ENCODE measurements around the gene SH3GL1. TPM values are rescaled to one million over a fixed set of nuclear protein-coding genes. Genes with fewer than 3 reads are reported as not detected.

SH3GL1 gene
- total RNA-seq, 4 donors from 2014 or later, result 11.8 to 69.3 (median 29.5) TPM

- Histone ChIP-seq H3K4me3 (no peak overlapping the region), H3K27ac (no peak overlapping the region), H3K27me3 (no peaks in the 10 kb centered on the region), H3K4me1 (no peaks in the 10 kb centered on the region), H3K9me3 (no peaks in the 10 kb centered on the region), H3K36me3 (no peaks in the 10 kb centered on the region)
- TF ChIP-seq POLR2A (IDR thresholded peaks at IDR 0.05), result no peak
- TF ChIP-seq, protein P1, sequence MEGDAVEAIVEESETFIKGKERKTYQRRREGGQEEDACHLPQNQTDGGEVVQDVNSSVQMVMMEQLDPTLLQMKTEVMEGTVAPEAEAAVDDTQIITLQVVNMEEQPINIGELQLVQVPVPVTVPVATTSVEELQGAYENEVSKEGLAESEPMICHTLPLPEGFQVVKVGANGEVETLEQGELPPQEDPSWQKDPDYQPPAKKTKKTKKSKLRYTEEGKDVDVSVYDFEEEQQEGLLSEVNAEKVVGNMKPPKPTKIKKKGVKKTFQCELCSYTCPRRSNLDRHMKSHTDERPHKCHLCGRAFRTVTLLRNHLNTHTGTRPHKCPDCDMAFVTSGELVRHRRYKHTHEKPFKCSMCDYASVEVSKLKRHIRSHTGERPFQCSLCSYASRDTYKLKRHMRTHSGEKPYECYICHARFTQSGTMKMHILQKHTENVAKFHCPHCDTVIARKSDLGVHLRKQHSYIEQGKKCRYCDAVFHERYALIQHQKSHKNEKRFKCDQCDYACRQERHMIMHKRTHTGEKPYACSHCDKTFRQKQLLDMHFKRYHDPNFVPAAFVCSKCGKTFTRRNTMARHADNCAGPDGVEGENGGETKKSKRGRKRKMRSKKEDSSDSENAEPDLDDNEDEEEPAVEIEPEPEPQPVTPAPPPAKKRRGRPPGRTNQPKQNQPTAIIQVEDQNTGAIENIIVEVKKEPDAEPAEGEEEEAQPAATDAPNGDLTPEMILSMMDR (IDR thresholded peaks at IDR 0.05), result no peak
- DNase-seq, result no peak
- intact Hi-C loops (cut with DNase I; ENCODE audit: low total_unique reads), result no loop called here
Observed at GRCh38 chr19:4447327-4448146, 47.2 kb upstream of the SH3GL1 start.

DNA sequence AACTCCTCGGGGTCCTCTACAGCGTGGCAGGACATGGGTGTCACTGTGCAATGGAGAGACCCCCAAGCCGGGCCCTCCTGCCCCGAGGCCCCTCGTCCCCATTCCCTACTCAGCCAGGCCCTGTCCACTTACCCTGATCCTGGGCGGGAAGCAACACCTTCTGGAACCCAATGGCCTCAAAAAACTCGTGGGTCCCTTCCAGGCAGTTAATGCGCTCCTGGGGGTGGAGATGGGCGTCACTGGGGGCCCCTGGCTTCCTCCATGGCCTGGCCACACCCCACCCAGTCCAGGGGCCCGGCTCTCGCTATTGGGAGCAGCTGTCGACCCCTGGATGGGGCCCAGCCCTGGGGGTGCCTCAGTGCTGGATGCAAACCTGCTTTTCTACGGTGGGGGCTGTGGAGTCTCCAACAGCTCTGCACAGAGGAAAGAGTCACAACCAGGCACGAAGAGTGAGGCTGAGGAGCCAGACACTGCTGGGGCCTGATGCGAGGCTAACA lies 46.4 kb upstream of the SH3GL1 start:
- Histone ChIP-seq H3K9me3 (no peaks in the 10 kb centered on the region), H3K36me3 (no peaks in the 10 kb centered on the region), H3K27ac (no peak overlapping the region), H3K4me3 (no peak overlapping the region), H3K27me3 (no peaks in the 10 kb centered on the region), H3K4me1 (no peaks in the 10 kb centered on the region)
- intact Hi-C loops (cut with DNase I; ENCODE audit: low total_unique reads), result no loop called here
- no peak for DNase-seq
- no peak for TF ChIP-seq POLR2A (IDR thresholded peaks at IDR 0.05)
- TF ChIP-seq, protein P1 (IDR thresholded peaks at IDR 0.05), result no peak

- no peaks in the 10 kb centered on the region for H3K9me3 ChIP-seq
- DNase-seq, result no peak
- TF ChIP-seq POLR2A (IDR thresholded peaks at IDR 0.05), result no peak
- TF ChIP-seq, protein P1 (IDR thresholded peaks at IDR 0.05), result no peak
- no peaks in the 10 kb centered on the region for H3K36me3 ChIP-seq
- intact Hi-C loops (cut with DNase I; ENCODE audit: low total_unique reads), result no loop called here
- no peaks in the 10 kb centered on the region for H3K4me1 ChIP-seq
- H3K4me3 ChIP-seq, result no peak overlapping the region
- no peaks in the 10 kb centered on the region for H3K27me3 ChIP-seq
- H3K27ac ChIP-seq, result no peak overlapping the region
Observed at GRCh38 chr19:4445963-4446703, 45.8 kb upstream of the SH3GL1 start.

DNA sequence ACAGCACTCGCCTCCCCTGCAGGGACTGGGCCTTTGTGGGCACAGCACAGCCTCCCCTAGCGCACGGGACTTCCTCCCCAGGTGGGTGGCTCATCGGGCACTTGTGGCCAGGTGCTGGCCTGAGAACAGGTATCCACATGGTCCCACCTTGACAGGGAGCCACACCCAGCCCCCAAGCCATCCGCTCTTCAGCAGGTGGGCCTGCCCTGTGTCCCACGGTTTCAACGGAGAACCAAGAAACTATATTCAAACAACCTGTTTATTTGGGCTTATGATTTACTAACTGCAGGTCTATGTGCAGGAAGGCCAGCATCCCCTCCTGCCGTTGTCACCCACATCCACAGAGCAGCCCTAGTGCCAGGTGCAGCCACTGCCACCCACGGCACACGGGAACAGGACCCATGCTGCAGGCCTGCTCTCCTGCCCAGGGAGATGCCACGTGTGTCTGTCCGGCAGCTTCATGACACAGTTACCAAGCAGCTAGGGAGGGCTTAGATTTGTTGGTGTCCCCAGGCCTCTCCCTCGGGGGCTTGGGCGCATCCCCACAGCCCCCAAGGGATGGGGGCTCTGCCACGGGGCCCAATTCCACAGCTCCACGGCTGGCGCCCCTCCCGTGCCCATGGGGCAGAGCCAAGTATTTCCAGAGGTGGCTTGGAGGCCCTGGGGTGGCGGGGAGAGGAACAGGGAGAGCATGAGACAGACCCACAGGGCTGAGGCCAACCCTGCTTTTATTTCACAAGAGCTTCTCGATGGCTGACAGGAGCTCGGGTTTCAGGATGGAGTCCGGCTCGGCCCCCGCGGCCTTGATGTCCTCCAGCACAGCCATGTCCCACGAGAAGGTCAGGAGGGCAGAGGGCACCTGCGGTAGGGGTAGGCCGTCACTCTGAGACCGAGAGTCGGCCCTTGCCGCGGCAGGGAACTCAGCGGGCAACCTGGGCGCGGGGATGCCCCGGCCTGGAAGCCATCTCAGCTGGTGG lies 44.7 kb upstream of the SH3GL1 start:
- no peak for DNase-seq
- Histone ChIP-seq H3K36me3 (no peaks in the 10 kb centered on the region), H3K27me3 (no peaks in the 10 kb centered on the region), H3K4me3 (no peak overlapping the region), H3K27ac (no peak overlapping the region), H3K4me1 (no peaks in the 10 kb centered on the region), H3K9me3 (no peaks in the 10 kb centered on the region)
- intact Hi-C loops (cut with DNase I; ENCODE audit: low total_unique reads), result no loop called here
- TF ChIP-seq, protein P1 (IDR thresholded peaks at IDR 0.05), result no peak
- TF ChIP-seq POLR2A (IDR thresholded peaks at IDR 0.05), result no peak

Data from uterus (tissue), 4 donors.